SH-SY5Y (cell line): ENCODE data around the gene MTCL3.

ENCODE experiments used
- GATA2 ChIP-seq: IDR thresholded peaks from 2 replicates; pipeline ENCODE4 v1.6.1; 2011; ENCODE audit warnings: mild to moderate bottlenecking, low read depth, low read length
- GATA3 ChIP-seq: IDR thresholded peaks from 2 replicates; pipeline ENCODE4 v1.6.1; 2011; ENCODE audit warnings: low read depth, mild to moderate bottlenecking, low read length, moderate library complexity

DNA sequence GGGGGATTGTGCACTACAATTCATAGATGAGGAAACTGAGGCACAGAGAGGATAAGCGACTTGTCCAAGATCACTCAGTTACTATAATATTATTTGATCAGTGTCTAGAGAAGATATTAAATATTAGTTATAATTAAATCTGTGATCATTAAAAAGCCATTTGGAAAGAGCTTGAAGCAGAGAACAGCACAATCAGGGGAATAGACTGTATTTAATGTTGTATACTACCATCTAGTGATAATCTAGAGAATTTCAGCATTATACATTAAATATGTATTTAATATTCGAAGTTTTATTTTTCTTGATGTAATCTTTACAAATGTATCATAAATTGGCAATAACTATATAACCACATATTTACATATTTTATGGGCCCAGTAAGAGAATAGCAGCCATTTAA, 20.1 kb upstream of the MTCL3 start:
- TF ChIP-seq GATA2 (no peak), GATA3 (no peak)
